ENCODE data around the gene ATG5. TPM values are rescaled to one million over a fixed set of nuclear protein-coding genes. Genes with fewer than 3 reads are reported as not detected.

Gene ATG5
- total and polyA plus RNA-seq, 9 of the 15 experiments (the other 6 are each of a cell fraction or from before 2014, with no cell fraction given), result 29.0 to 80.0 (median 53.2) TPM

DNA sequence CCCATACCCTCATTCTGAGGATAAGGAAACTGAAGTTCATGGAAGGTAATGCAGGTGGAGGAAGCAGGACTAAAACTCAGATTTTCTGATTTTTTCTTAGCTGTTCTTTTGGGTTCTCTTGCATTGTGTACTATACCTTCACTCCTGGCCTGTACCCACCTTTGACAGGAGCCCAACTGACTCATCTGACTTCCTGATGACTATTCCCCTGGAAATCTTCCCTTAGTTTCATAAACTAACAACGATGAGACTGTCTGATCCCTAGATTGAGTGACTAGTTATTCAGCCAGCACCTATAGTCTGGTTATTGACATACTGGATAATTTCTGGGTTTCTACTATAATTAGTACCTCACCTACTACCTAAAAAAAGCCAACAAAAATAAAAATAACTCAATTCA is 45.1 kb upstream of the ATG5 start:
- H2AFZ ChIP-seq (ENCODE audit: low read depth, low read length), result no peak overlapping the region
- 5% methylated on average over 1 of the region's 1 CpG for WGBS (ENCODE audit: insufficient coverage, low coverage, missing lambda C conversion rate)
- H3K4me1 ChIP-seq (replicated peaks in 1 of 2; ENCODE audit: control insufficient read depth in 2 of 2, insufficient read depth in 2 of 2, low read length in 2 of 2), result no peaks in the 10 kb centered on the region
- no peak overlapping the region for H3K4me2 ChIP-seq (ENCODE audit: insufficient read depth, low read length)
- ChIA-PET POLR2A (no interaction called here), CTCF (ENCODE audit: low intra/inter-chr PET ratio) (interaction anchor here (0.9 kb wide), 1 partner anchor 27 kb away, joined by 4 read pairs; no protein-coding TSS in a partner anchor)
- in situ Hi-C loops (cut with MboI) (no loop called here), intact Hi-C loops (cut with micrococcal nuclease) (no loop called here)
- no peaks in the 10 kb centered on the region for H3K9me3 ChIP-seq (replicated peaks; ENCODE audit: control insufficient read depth, insufficient read depth, low read depth, low read length)
- H3K27me3 ChIP-seq (ENCODE audit: control insufficient read depth in 2 of 2, insufficient read depth in 2 of 2, low read length in 2 of 2), result no peaks in the 10 kb centered on the region
- no peaks in the 10 kb centered on the region for H3K36me3 ChIP-seq (ENCODE audit: control insufficient read depth, insufficient read depth, low read length)
- BruUV-seq (replicated peaks), result no TSS peak
- H3K27ac ChIP-seq (ENCODE audit: extremely low read depth, low read depth, low read length), result no peak overlapping the region
- H3K9me1 ChIP-seq (ENCODE audit: control insufficient read depth, insufficient read depth, low read length), result no peaks in the 10 kb centered on the region
- H3K79me2 ChIP-seq (ENCODE audit: control insufficient read depth, insufficient read depth, low read length), result no peaks in the 10 kb centered on the region
- H3K4me3 ChIP-seq, result no peak overlapping the region
- H3K9ac ChIP-seq (ENCODE audit: insufficient read depth in 1 of 2, low read depth in 2 of 2, low read length in 2 of 2), result no peak overlapping the region
- no peaks in the 10 kb centered on the region for H4K20me1 ChIP-seq (replicated peaks; ENCODE audit: control insufficient read depth, insufficient read depth, low read length)
- DNase-seq (ENCODE audit: extremely low read depth in 1 of 4, low spot score in 3 of 4), result no peak
- no peak for FAIRE-seq
- ATAC-seq, result no peak
- TF ChIP-seq ILF3 (IDR thresholded peaks at IDR 0.05; ENCODE audit: borderline replicate concordance), result no peak
- TF ChIP-seq, protein P1, sequence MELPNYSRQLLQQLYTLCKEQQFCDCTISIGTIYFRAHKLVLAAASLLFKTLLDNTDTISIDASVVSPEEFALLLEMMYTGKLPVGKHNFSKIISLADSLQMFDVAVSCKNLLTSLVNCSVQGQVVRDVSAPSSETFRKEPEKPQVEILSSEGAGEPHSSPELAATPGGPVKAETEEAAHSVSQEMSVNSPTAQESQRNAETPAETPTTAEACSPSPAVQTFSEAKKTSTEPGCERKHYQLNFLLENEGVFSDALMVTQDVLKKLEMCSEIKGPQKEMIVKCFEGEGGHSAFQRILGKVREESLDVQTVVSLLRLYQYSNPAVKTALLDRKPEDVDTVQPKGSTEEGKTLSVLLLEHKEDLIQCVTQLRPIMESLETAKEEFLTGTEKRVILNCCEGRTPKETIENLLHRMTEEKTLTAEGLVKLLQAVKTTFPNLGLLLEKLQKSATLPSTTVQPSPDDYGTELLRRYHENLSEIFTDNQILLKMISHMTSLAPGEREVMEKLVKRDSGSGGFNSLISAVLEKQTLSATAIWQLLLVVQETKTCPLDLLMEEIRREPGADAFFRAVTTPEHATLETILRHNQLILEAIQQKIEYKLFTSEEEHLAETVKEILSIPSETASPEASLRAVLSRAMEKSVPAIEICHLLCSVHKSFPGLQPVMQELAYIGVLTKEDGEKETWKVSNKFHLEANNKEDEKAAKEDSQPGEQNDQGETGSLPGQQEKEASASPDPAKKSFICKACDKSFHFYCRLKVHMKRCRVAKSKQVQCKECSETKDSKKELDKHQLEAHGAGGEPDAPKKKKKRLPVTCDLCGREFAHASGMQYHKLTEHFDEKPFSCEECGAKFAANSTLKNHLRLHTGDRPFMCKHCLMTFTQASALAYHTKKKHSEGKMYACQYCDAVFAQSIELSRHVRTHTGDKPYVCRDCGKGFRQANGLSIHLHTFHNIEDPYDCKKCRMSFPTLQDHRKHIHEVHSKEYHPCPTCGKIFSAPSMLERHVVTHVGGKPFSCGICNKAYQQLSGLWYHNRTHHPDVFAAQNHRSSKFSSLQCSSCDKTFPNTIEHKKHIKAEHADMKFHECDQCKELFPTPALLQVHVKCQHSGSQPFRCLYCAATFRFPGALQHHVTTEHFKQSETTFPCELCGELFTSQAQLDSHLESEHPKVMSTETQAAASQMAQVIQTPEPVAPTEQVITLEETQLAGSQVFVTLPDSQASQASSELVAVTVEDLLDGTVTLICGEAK (IDR thresholded peaks at IDR 0.05), result no peak
- TF ChIP-seq, protein P1 (CRISPR knock-in tag; IDR thresholded peaks at IDR 0.05), result no peak
- no peak for TF ChIP-seq PPARD (CRISPR knock-in tag; IDR thresholded peaks at IDR 0.05)
- TF ChIP-seq CBX5 (IDR thresholded peaks at IDR 0.05; ENCODE audit: borderline replicate concordance, low read depth), result no peak
- TF ChIP-seq, protein P2, sequence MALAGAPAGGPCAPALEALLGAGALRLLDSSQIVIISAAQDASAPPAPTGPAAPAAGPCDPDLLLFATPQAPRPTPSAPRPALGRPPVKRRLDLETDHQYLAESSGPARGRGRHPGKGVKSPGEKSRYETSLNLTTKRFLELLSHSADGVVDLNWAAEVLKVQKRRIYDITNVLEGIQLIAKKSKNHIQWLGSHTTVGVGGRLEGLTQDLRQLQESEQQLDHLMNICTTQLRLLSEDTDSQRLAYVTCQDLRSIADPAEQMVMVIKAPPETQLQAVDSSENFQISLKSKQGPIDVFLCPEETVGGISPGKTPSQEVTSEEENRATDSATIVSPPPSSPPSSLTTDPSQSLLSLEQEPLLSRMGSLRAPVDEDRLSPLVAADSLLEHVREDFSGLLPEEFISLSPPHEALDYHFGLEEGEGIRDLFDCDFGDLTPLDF (CRISPR knock-in tag; IDR thresholded peaks at IDR 0.05), result no peak
- no peak for TF ChIP-seq ZNF212 (CRISPR knock-in tag; IDR thresholded peaks at IDR 0.05)
- no peak for TF ChIP-seq JUNB (CRISPR knock-in tag; conservative IDR thresholded peaks at IDR 0.05)
- TF ChIP-seq POU5F1 (IDR thresholded peaks at IDR 0.05; ENCODE audit: borderline replicate concordance, low read depth, low read length, partially characterized antibody), result no peak
- TF ChIP-seq ZNF384 (IDR thresholded peaks at IDR 0.05; ENCODE audit: low read depth, low read length), result no peak
- TF ChIP-seq, protein P3, sequence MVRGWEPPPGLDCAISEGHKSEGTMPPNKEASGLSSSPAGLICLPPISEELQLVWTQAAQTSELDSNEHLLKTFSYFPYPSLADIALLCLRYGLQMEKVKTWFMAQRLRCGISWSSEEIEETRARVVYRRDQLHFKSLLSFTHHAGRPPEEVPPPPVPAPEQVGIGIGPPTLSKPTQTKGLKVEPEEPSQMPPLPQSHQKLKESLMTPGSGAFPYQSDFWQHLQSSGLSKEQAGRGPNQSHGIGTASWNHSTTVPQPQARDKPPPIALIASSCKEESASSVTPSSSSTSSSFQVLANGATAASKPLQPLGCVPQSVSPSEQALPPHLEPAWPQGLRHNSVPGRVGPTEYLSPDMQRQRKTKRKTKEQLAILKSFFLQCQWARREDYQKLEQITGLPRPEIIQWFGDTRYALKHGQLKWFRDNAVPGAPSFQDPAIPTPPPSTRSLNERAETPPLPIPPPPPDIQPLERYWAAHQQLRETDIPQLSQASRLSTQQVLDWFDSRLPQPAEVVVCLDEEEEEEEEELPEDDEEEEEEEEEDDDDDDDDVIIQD (CRISPR knock-in tag; IDR thresholded peaks at IDR 0.05), result no peak
- TF ChIP-seq ATF1 (CRISPR knock-in tag; IDR thresholded peaks at IDR 0.05), result no peak
- no peak for TF ChIP-seq ATF1 (tag; IDR thresholded peaks at IDR 0.05)

Data from K562 (cell line).